Testis (tissue), 2 donors: Measurements from ENCODE around the gene KCNQ1.

ENCODE experiments used
- CTCF ChIP-seq, 3 experiments: fragments of 450-650 bp in 2 of 3; fragments of 200-600 bp in 1 of 3; sonication (generic) in 1 of 3; IDR thresholded peaks; one replicate each; pipeline ENCODE4 v1.5.1; 2016 to 2019; ENCODE audit warnings: antibody characterized with exemption in 3 of 3, mild to moderate bottlenecking in 2 of 3, moderate library complexity in 1 of 3
- POLR2A ChIP-seq: fragments of 450-650 bp; IDR thresholded peaks from one replicate; pipeline ENCODE4 v1.6.1; 2017; ENCODE audit warnings: antibody characterized with exemption, mild to moderate bottlenecking, moderate library complexity

GRCh38 chr11:2800655-2801531, 356.1 kb downstream of the KCNQ1 start:
- TF ChIP-seq CTCF (IDR thresholded peaks at IDR 0.05) (no peak), POLR2A (no peak)
